ENCODE results near the gene PFDN6.

Gene PFDN6

GRCh38 chr6:33292996-33293682 is 3.7 kb downstream of the PFDN6 start:
- no peak overlapping the region for H3K4me3 ChIP-seq (ENCODE audit: low read depth, low read length)
- TF ChIP-seq CTCF (IDR thresholded peaks at IDR 0.05; ENCODE audit: low read depth, low read length): no peak
- no peak for TF ChIP-seq MAX (IDR thresholded peaks at IDR 0.05; ENCODE audit: low read depth, low read length)
- no peak for TF ChIP-seq POLR2A (IDR thresholded peaks at IDR 0.05; ENCODE audit: extremely low read depth, insufficient read length)
- no peak for TF ChIP-seq MYC (IDR thresholded peaks at IDR 0.05; ENCODE audit: low read depth, low read length)
- no peak for DNase-seq (ENCODE audit: low read depth)

- H3K4me3 ChIP-seq (ENCODE audit: low read depth, low read length): no peak overlapping the region
- no peak for TF ChIP-seq CTCF (IDR thresholded peaks at IDR 0.05; ENCODE audit: low read depth, low read length)
- TF ChIP-seq POLR2A (IDR thresholded peaks at IDR 0.05; ENCODE audit: extremely low read depth, insufficient read length): no peak
- TF ChIP-seq MAX (IDR thresholded peaks at IDR 0.05; ENCODE audit: low read depth, low read length): no peak
- TF ChIP-seq MYC (IDR thresholded peaks at IDR 0.05; ENCODE audit: low read depth, low read length): no peak
- no peak for DNase-seq (ENCODE audit: low read depth)
Observed at GRCh38 chr6:33294086-33294823, 4.9 kb downstream of the PFDN6 start.

GRCh38 chr6:33295621-33296369 is 6.4 kb downstream of the PFDN6 start:
- TF ChIP-seq MYC (IDR thresholded peaks at IDR 0.05; ENCODE audit: low read depth, low read length) (no peak), CTCF (IDR thresholded peaks at IDR 0.05; ENCODE audit: low read depth, low read length) (no peak), POLR2A (IDR thresholded peaks at IDR 0.05; ENCODE audit: extremely low read depth, insufficient read length) (no peak)
- H3K4me3 ChIP-seq (ENCODE audit: low read depth, low read length): no peak overlapping the region
- DNase-seq (ENCODE audit: low read depth): no peak

GRCh38 chr6:33296797-33297405 is 7.5 kb downstream of the PFDN6 start:
- TF ChIP-seq MAX (IDR thresholded peaks at IDR 0.05; ENCODE audit: low read depth, low read length) (no peak), MYC (IDR thresholded peaks at IDR 0.05; ENCODE audit: low read depth, low read length) (no peak), CTCF (IDR thresholded peaks at IDR 0.05; ENCODE audit: low read depth, low read length) (no peak), POLR2A (IDR thresholded peaks at IDR 0.05; ENCODE audit: extremely low read depth, insufficient read length) (no peak)
- H3K4me3 ChIP-seq (ENCODE audit: low read depth, low read length): peak overlapping the region; percentile 83
- DNase-seq (ENCODE audit: low read depth): no peak

GRCh38 chr6:33297406-33297955 is 8.1 kb downstream of the PFDN6 start:
- peak; percentile 69 for DNase-seq (ENCODE audit: low read depth)
- peak overlapping the region; percentile 83 for H3K4me3 ChIP-seq (ENCODE audit: low read depth, low read length)

More at GRCh38 chr6:33297406-33297955, 8.1 kb downstream of the PFDN6 start:
- TF ChIP-seq MAX (IDR thresholded peaks at IDR 0.05; ENCODE audit: low read depth, low read length) (peak; percentile 87), POLR2A (IDR thresholded peaks at IDR 0.05; ENCODE audit: extremely low read depth, insufficient read length) (no peak), MYC (IDR thresholded peaks at IDR 0.05; ENCODE audit: low read depth, low read length) (no peak)

Measured in NB4 (cell line).